Renal cortex interstitium (tissue), 11 donors: ENCODE data around the gene CIDEC. TPM values are rescaled to one million over a fixed set of nuclear protein-coding genes. Genes with fewer than 3 reads are reported as not detected.
"Not testable (repeated sequence)": the region's sequence is repeated elsewhere in the genome, so short reads cannot be mapped to it uniquely, and the experiment has no call there.

Experiments used
- DNase-seq, 11 donors: peaks; one replicate each; pipeline ENCODE4 v3.0.0-alpha.2; 2013; ENCODE audit warnings: low read depth in 9 of 11, low spot score in 4 of 11; ENCODE audit errors: extremely low read depth in 1 of 11
- polyA plus RNA-seq, 3 donors: library from polyadenylated mRNA; unstranded; fragments of 120-200 nt; gene quantifications; one replicate each; pipeline ENCODE4 v1.2.1, GENCODE V29; 2013; ENCODE audit not compliant: insufficient read length in 3 of 3

CIDEC gene
- polyA plus RNA-seq, 3 donors: 0.13 to 0.30 (median 0.17) TPM

DNA sequence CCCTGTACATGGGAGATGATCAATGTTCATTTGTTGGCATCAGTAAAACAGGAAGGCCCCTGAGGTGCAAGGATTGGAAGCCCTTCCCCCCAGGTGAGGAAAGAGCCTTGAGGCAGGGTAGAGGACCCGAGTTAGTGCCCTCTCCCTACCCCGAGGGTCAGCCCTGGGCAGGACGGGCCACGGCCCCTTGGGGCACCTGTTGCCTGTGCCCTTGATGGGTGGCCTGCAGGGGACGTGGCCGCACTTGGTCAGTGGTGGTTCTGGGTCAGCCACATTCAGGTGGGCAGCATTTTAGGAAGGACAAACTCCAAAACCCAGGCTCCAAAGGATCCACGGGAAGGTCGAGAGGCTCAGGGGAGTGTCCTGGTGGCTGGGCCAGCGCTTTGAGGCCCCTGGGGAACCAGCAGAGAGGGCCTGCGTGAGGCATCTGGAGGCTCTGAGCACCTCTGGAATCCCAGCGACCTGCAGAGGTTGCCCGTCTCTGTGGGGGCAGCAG, 20.5 kb downstream of the CIDEC start:
- DNase-seq: no peak

- no peak for DNase-seq
These were observed 24.5 kb downstream of the CIDEC start for GRCh38 chr3:9855594-9855993.

- not testable (repeated sequence) for DNase-seq
These were observed 25.6 kb downstream of the CIDEC start for GRCh38 chr3:9854291-9854940.

DNA sequence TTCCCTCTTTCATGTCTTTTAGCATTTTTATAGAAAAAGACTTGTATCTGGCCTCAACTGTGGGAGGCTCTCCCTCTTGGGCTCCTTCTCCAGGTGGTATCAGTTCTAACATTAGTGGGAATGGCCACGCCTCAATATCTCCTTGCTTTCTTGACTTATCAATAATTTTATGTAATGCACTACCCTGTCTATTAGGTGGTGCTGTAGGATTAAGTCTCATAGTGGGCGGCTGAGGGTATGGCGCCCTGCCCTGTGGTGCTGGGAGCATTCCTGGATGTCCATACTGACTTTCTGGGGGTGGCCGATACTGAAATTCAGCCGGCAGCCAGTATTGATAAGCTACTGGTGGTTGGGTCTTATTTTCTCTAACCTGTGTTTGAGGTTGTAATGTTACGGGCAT, 27.5 kb downstream of the CIDEC start:
- DNase-seq: no peak

DNA sequence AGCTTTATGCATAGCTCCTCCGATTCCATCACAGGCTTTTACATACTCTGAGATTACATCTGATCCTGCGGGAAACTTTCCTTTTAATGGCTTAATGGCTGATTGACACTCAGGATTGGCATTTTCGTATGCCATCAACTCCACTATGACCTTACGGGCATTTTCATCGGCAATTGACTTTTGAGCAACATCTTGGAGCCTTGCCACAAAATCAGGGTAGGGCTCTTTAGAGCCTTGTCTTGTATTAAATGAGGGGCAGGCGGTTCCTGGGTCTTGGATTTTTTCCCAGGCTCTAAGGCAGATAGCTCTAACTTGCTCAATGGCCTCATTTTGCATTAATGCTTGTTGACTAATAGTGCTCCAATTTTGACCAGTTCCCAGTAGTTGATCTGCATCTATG, 28.1 kb downstream of the CIDEC start:
- not testable (repeated sequence) for DNase-seq

DNA sequence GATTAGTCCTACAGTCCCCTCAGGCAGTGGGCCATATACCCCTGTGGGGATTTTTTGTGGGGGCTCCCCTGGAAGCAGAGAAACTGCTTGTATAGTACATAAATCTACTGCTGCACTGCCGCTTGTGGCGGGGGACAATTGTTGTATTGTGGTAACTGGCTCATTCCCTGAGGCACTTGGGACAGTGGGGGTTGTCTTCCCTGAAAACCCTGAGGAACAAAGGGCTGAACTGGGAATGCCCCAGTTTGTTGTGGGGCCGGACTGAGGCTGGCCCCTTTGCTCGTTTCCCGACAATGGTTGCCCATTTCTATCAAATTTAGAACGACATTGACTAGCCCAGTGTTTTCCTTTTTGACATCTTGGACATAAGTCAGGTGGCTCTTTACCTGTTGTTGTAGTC, 28.7 kb downstream of the CIDEC start:
- not testable (repeated sequence) for DNase-seq

DNA sequence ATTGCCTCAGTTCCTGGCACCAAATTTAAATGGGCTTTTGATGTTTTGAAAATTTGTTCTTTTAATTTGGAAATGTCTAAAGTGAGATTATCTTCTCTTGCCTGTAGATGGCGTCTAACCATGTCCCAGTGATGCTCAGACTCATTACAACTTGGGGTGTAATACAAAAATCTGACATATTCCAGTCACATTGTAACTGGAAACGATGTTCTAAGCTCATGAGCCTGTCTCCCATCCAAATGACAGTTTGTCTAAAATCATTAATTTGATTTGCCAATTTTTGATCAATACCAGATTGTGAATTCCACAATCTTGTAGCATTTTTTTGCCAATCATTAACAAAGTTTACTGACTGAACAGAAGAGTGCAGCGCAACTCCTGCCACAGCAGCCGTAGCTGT, 31.2 kb downstream of the CIDEC start:
- not testable (repeated sequence) for DNase-seq

- DNase-seq: not testable (repeated sequence)
These were observed 32.2 kb downstream of the CIDEC start for GRCh38 chr3:9847870-9848269.

DNA sequence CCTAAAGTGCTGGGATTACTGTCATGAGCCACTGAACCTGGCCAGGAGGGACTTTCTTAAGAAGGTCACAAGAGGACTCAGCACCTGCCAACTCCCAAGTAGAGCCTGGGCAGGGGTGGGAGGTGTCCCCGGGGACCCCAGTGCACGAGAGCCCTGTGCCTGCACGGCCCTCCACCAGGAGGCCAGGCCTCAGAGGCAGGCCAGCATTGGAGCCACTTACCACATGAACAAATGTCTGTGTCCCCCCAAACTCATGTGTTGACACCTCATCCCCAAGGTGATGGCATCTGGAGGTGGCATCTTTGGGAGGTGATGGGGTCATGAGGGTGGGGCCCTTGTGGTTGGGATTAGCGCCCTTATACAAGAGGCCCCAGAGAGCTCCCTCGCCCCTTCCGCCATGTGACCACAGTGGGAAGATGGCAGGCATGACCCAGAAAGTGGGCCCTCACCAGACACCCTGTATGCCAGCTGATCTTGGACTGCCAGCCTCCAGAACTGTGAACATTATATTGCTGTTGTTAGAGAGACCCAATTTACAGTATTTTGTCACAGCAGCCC, 33.0 kb downstream of the CIDEC start:
- no peak for DNase-seq

- DNase-seq: no peak
These were observed 33.8 kb downstream of the CIDEC start for GRCh38 chr3:9846231-9846630.

DNA sequence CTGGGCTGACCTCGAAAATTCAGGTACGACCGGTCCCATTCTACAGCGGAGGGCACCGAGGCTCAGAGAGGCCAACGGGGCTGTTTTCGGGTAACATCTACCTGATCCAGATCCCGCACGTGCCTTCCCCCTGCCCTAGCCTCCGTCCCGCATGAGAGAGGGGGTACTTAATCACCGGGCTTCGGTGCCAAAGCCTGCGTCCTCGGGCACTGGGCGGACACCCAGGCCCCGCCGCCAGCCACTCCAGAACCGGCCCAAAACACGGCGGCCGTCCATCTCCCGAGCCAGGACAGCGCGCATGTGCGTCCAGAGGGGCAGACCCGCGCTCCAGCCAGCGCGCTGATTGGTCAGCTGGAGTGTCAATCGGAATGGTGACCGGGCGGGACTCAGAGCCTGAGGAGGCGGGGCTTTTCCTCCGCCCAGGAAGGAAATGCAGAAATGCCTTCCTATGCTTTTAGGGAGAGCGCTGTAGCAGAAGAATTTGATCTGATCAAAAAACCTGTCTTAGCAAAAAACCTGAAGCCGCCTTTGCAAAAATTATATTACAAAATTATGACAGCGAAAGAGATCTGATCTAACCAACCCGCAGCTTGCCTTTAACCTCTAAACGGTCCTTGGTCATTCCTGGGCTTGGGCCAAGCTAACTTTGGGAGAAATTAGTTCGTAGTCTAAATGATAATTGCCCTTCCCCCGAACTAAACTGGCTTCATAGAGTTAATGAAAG, 36.2 kb downstream of the CIDEC start, which contains the start of gene RPUSD3:
Gene RPUSD3 (minus strand): TSS at position 294 of the 724 bp plus-strand sequence. CDS start 18 bp downstream, at position 276.
- peak; percentile 87 to 97 (median 94) for DNase-seq

- DNase-seq: no peak
These were observed 39.0 kb downstream of the CIDEC start for GRCh38 chr3:9841015-9841414.

- DNase-seq: no peak
These were observed 41.2 kb downstream of the CIDEC start for GRCh38 chr3:9838856-9839255.

DNA sequence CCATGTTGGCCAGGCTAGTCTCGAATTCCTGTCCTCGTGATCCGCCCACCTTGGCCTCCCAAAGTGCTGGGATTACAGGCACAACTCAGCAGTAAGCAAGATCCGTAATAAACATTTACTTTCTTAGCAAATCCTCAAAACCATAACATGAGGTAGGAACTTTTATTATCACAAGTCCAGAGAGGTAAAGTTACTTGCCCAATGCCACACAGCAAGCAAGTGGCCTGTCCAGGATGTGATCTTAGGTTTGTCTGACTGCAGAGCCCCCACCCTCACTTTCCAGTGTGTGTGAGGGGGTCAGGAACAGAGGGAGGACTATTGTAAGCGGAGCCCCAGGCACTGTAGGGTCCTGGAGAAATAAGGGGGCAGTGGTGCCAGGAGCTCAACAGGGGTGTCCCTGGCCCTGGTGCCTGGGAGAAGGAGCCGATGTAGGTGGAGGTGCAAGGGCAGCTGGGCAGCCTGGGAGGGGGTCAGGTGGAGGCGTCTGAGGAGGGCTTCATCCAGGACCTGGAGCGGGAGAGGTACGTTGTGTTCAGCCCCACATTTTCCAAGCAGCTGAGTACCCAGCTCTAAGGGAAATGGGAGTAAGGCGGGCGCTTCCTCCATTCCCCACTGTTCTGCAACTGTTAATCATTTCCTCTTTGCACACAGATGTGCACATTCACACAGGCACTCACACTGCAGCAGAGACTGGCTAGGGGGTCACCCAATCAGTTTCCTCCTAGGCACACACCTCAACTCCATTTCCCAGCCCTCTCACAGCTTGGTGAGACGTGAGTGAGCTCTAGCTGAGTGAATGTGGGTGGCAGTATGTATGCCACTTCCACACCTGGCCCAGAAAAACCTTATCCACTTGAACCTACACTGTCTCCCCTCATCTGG, 42.1 kb downstream of the CIDEC start:
- no peak for DNase-seq

- DNase-seq: no peak
These were observed 45.3 kb downstream of the CIDEC start for GRCh38 chr3:9834520-9835380.

- no peak for DNase-seq
These were observed 47.0 kb downstream of the CIDEC start for GRCh38 chr3:9833078-9833477.

GRCh38 chr3:9831253-9831652, 48.8 kb downstream of the CIDEC start:
- no peak for DNase-seq
